MCF 10A (cell line): ENCODE results near the gene TGIF2. TPM values are rescaled to one million over a fixed set of nuclear protein-coding genes. Genes with fewer than 3 reads are reported as not detected.

Experiments
- BruUV-seq: library from RNA; stranded (reverse); fragments of 400-500 nt; replicated peaks from 2 replicates; lab custom pipeline; 2021; lab: Mats Ljungman, UMichigan
- CTCF ChIA-PET: fragments of 300-600 bp; sonication (Branson Sonifier 250); formaldehyde crosslinking; extraction: SDS; loops from one replicate; lab custom pipeline; 2021; ENCODE audit warnings: antibody characterized with exemption, inconsistent platforms; lab: Yijun Ruan, JAX
- POLR2A ChIA-PET: fragments of 300-600, 350-650 bp; sonication (Branson Sonifier 250); formaldehyde crosslinking; extraction: SDS; loops from one replicate; lab custom pipeline; 2020; ENCODE audit warnings: antibody characterized with exemption, inconsistent platforms; lab: Yijun Ruan, JAX
- DNase-seq: peaks from one replicate; pipeline ENCODE4 v3.0.0-alpha.2; 2018; ENCODE audit not compliant: unreplicated experiment
- H3K27ac Mint-ChIP-seq: one replicate; pipeline ENCODE4 v1.8.0; 2022; ENCODE audit warnings: mild to moderate bottlenecking, low read depth, mixed read lengths; ENCODE audit not compliant: unreplicated experiment
- H3K27me3 Mint-ChIP-seq: one replicate; pipeline ENCODE4 v1.8.0; 2022; ENCODE audit warnings: mixed read lengths; ENCODE audit not compliant: insufficient read depth, unreplicated experiment
- H3K36me3 Mint-ChIP-seq: one replicate; pipeline ENCODE4 v1.8.0; 2022; ENCODE audit warnings: mild to moderate bottlenecking, moderate library complexity, mixed read lengths; ENCODE audit not compliant: insufficient read depth, unreplicated experiment
- H3K4me1 Mint-ChIP-seq: one replicate; pipeline ENCODE4 v1.8.0; 2022; ENCODE audit warnings: mixed read lengths; ENCODE audit not compliant: insufficient read depth, unreplicated experiment
- H3K4me3 Mint-ChIP-seq: one replicate; pipeline ENCODE4 v1.8.0; 2022; ENCODE audit warnings: mild to moderate bottlenecking, moderate library complexity, mixed read lengths; ENCODE audit not compliant: unreplicated experiment
- H3K9me3 Mint-ChIP-seq: one replicate; pipeline ENCODE4 v1.8.0; 2022; ENCODE audit warnings: mixed read lengths; ENCODE audit not compliant: unreplicated experiment
- intact Hi-C: fragments of 100-400 bp; cut with micrococcal nuclease; formaldehyde crosslinking; loops from 2 replicates; pipeline ENCODE4 v1.14.1; 2022
- total RNA-seq: library from RNA; stranded (reverse); gene quantifications from 2 replicates; pipeline ENCODE4 v1.2.3, GENCODE V29; 2022
- TF ChIP-seq, protein P1 (sequence below): fragments of 200-600 bp; IDR thresholded peaks from one replicate; pipeline ENCODE4 v1.8.0; 2022; ENCODE audit warnings: antibody characterized with exemption, mild to moderate bottlenecking; ENCODE audit not compliant: unreplicated experiment

TGIF2 gene
- total RNA-seq, 1 experiment from 2014 or later, result 9.7 TPM

DNA sequence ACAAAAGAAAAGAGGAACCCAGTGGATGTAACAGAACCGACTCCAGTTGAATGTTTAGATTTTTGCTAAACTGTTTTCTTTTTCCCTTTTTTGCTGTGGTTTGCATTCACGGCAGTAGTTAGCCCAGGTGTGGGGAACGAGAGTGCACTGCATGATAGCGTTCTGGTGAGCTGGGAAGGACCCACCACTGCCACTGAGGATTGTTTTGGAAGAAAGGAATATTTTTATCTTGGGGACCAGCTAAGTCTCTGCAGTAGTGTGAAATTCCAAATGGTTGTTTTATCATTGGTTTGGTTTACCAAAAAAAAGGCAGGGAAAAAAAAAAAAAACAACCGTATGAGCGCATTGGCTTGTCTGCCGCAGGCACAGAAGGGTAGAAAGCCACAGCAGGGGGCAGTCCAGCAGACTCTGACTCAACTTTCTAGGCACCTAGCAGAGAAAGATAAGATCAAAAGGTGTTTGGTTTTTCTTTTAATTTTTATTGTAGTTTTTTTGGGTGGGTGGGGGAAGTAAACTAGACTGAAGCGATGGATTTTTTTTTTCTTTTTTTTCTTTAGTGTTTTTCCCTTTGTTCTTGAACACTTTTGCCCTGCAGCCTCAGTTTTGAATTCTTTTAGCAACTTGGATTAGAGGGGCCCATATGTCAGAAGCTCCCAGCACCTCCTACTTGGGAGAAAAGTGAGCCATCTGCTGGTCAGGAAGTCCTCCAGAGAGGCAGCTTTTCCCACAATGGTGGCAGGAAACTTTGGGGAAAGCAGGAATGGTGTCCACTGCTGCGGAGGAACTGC is 18.7 kb downstream of the TGIF2 start:
- TF ChIP-seq, protein P1, sequence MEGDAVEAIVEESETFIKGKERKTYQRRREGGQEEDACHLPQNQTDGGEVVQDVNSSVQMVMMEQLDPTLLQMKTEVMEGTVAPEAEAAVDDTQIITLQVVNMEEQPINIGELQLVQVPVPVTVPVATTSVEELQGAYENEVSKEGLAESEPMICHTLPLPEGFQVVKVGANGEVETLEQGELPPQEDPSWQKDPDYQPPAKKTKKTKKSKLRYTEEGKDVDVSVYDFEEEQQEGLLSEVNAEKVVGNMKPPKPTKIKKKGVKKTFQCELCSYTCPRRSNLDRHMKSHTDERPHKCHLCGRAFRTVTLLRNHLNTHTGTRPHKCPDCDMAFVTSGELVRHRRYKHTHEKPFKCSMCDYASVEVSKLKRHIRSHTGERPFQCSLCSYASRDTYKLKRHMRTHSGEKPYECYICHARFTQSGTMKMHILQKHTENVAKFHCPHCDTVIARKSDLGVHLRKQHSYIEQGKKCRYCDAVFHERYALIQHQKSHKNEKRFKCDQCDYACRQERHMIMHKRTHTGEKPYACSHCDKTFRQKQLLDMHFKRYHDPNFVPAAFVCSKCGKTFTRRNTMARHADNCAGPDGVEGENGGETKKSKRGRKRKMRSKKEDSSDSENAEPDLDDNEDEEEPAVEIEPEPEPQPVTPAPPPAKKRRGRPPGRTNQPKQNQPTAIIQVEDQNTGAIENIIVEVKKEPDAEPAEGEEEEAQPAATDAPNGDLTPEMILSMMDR, result peak; percentile 15
- ChIA-PET CTCF (interaction anchor here (0.6 to 6.9 kb wide), 16 partner anchors 12 to 406 kb away, joined by 3 to 58 read pairs (median 4); partner anchors contain the start of gene RAB5IF), POLR2A (interaction anchor here (0.6 to 9.1 kb wide), 4 partner anchors 13 to 926 kb away, joined by 3 to 67 read pairs (median 4); partner anchors contain the start of gene RAB5IF)
- peak; percentile 47 for DNase-seq
- Mint-ChIP-seq H3K4me1 (no peaks in the 10 kb centered on the region), H3K27ac (no peak overlapping the region), H3K4me3 (no peak overlapping the region), H3K36me3 (peaks cover 7% of the 10 kb centered on the region), H3K9me3 (no peaks in the 10 kb centered on the region), H3K27me3 (no peaks in the 10 kb centered on the region)
- intact Hi-C loops, result loop anchor here (1.0 kb wide), 1 partner anchor 36 kb away; no protein-coding TSS in a partner anchor
- no TSS peak for BruUV-seq

DNA sequence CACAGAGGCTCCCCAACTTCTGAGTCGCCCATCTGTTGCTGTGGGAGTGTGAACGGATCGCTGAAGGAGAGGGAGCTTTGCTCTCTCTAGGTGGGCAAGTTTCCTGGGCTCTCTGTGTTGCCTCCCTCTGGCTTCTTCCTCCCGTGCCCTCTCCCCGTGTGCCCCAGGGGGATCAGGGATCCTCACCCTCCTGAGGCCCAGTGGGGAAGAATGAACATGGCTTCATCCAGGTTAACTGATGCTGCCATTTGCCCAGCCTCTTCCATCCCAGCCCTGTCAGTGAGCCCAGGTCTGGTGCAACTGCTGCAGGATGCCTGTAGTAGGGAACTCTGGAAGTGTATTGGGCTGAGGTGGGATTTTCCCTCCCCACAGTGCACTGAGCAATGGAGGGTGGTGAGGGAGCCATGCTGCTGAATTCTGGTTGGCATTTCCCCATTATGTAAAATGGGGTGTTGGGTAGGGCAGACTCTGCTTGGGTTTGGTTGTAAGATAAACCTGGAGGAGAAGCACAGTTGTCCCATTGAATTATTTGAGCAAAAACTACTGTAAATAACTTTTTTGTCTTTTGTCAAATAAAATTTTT is 20.0 kb downstream of the TGIF2 start:
- intact Hi-C loops, result no loop called here
- Mint-ChIP-seq H3K27ac (no peak overlapping the region), H3K9me3 (no peaks in the 10 kb centered on the region), H3K4me1 (no peaks in the 10 kb centered on the region), H3K4me3 (no peak overlapping the region), H3K27me3 (no peaks in the 10 kb centered on the region), H3K36me3 (peaks cover 7% of the 10 kb centered on the region)
- ChIA-PET CTCF (interaction anchor here (0.6 to 6.9 kb wide), 6 partner anchors 10 to 325 kb away, joined by 3 to 58 read pairs (median 4); partner anchors contain the start of gene RAB5IF), POLR2A (interaction anchor here (0.6 to 9.1 kb wide), 5 partner anchors 12 to 153 kb away, joined by 3 to 67 read pairs (median 3); partner anchors contain the start of genes NDRG3 and RAB5IF)
- no peak for DNase-seq
- no TSS peak for BruUV-seq
- TF ChIP-seq, protein P1, result no peak

DNA sequence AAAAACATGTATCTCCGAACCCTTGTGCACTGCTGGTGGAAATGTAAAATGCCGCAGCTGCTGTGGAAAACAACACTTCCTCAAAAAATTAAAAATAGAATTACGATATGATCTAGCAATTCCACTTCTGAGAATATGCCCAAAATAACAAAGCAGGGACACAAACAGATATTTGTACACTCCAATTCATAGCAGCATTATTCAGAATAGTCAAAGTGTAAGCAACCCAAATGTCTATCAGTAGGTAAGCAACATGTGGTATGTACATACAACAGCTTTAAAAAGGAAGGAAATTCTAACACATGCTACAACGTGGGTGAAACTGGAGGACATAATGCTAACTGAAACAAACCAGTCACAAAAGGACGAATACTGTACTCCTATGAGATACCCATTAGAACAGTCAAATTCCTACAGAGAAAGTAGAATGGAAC is 26.5 kb downstream of the TGIF2 start:
- Mint-ChIP-seq H3K27me3 (no peaks in the 10 kb centered on the region), H3K27ac (no peak overlapping the region), H3K4me1 (no peaks in the 10 kb centered on the region), H3K9me3 (no peaks in the 10 kb centered on the region), H3K4me3 (no peak overlapping the region), H3K36me3 (no peaks in the 10 kb centered on the region)
- POLR2A ChIA-PET, result interaction anchor here (0.6 kb wide), 1 partner anchor 293 kb away, joined by 3 read pairs; no protein-coding TSS in a partner anchor
- TF ChIP-seq, protein P1, result no peak
- no TSS peak for BruUV-seq
- intact Hi-C loops, result no loop called here
- CTCF ChIA-PET, result interaction anchor here (1.1 to 2.2 kb wide), 2 partner anchors 11 to 13 kb away, joined by 5 to 11 read pairs; no protein-coding TSS in a partner anchor
- DNase-seq, result no peak

DNA sequence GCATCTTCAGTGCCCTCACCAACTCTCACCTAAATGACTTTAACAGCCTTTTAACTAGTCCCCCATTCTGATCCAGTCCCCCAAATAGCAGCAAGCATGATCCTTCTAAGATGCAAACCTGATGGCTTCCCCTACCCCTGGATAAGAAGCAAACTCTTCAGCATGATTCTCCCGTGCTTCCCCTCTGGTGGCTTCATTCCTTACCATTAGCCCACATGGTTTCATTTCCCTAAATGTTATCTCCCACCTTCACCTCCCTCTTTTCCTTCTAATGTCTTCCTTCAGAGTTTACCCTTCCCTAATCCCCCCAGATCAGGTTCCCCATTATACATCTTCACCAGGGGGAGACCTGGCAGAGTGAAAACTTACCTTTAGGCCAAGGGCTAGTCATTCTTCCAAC is 28.1 kb downstream of the TGIF2 start:
- Mint-ChIP-seq H3K4me3 (no peak overlapping the region), H3K27me3 (no peaks in the 10 kb centered on the region)
- intact Hi-C loops, result no loop called here

More for the DNA sequence above, 28.1 kb downstream of the TGIF2 start:
- no peak overlapping the region for H3K27ac Mint-ChIP-seq
- peaks cover 4% of the 10 kb centered on the region for H3K36me3 Mint-ChIP-seq
- no TSS peak for BruUV-seq
- ChIA-PET CTCF (interaction anchor here (1.2 kb wide), 1 partner anchor 153 kb away, joined by 4 read pairs; no protein-coding TSS in a partner anchor), POLR2A (interaction anchor here (0.7 to 1.6 kb wide), 2 partner anchors 13 to 27 kb away, joined by 4 read pairs; no protein-coding TSS in a partner anchor)
- TF ChIP-seq, protein P1, result no peak
- DNase-seq, result no peak
- H3K9me3 Mint-ChIP-seq, result no peaks in the 10 kb centered on the region
- no peaks in the 10 kb centered on the region for H3K4me1 Mint-ChIP-seq
